IMR-90 (cell line): ENCODE results near the gene FAM24A. TPM values are rescaled to one million over a fixed set of nuclear protein-coding genes. Genes with fewer than 3 reads are reported as not detected.

Experiments
- polyA plus RNA-seq, 3 experiments: library from polyadenylated mRNA; depleted of rRNA; stranded (reverse); fragments of >200 nt; gene quantifications; 2 replicates each; pipeline ENCODE4 v1.2.3, GENCODE V29; 2012; ENCODE audit warnings: low replicate concordance in 1 of 3
- total RNA-seq: library from RNA; depleted of rRNA; stranded (reverse); fragments of >200 nt; gene quantifications from 2 replicates; pipeline ENCODE4 v1.2.3, GENCODE V29; 2012; rRNA removed

FAM24A gene
- total and polyA plus RNA-seq, 2 of the 4 experiments (the other 2 are of a cell fraction): not detected

Other genes starting within 250 kb of the FAM24A start
- gene C10orf120, start 210.8 kb upstream of the FAM24A start, total RNA-seq: not detected in 2 replicates
- gene C10orf120, start 210.8 kb upstream of the FAM24A start, polyA plus RNA-seq (2012; rRNA removed): not detected in 2 replicates
- gene CUZD1, start 64.8 kb upstream of the FAM24A start, total RNA-seq: 0.36 and 0.56 TPM in 2 replicates
- gene CUZD1, start 64.8 kb upstream of the FAM24A start, polyA plus RNA-seq (2012; rRNA removed): 0.56 and 0.67 TPM in 2 replicates
- gene FAM24B, start 31.0 kb upstream of the FAM24A start, total RNA-seq: 1.6 and 2.2 TPM in 2 replicates
- 3.4 and 4.3 TPM in 2 replicates for gene FAM24B, start 31.0 kb upstream of the FAM24A start, polyA plus RNA-seq (2012; rRNA removed)
- 12.2 and 16.4 TPM in 2 replicates for gene C10orf88, start 43.6 kb downstream of the FAM24A start, total RNA-seq
- 4.0 and 5.9 TPM in 2 replicates for gene C10orf88, start 43.6 kb downstream of the FAM24A start, polyA plus RNA-seq (2012; rRNA removed)
- gene PSTK, start 69.8 kb downstream of the FAM24A start, total RNA-seq: 4.1 and 4.7 TPM in 2 replicates
- 4.2 and 5.4 TPM in 2 replicates for gene PSTK, start 69.8 kb downstream of the FAM24A start, polyA plus RNA-seq (2012; rRNA removed)
- gene IKZF5, start 98.2 kb downstream of the FAM24A start, total RNA-seq: 2.9 and 4.2 TPM in 2 replicates
- gene IKZF5, start 98.2 kb downstream of the FAM24A start, polyA plus RNA-seq (2012; rRNA removed): 4.4 and 5.1 TPM in 2 replicates
- gene ACADSB, start 98.4 kb downstream of the FAM24A start, total RNA-seq: 9.2 and 10.6 TPM in 2 replicates
- gene ACADSB, start 98.4 kb downstream of the FAM24A start, polyA plus RNA-seq (2012; rRNA removed): 3.8 and 6.2 TPM in 2 replicates
- not detected in 2 replicates for gene HMX3, start 225.4 kb downstream of the FAM24A start, total RNA-seq
- gene HMX3, start 225.4 kb downstream of the FAM24A start, polyA plus RNA-seq (2012; rRNA removed): not detected in 2 replicates
- not detected in 2 replicates for gene HMX2, start 237.5 kb downstream of the FAM24A start, total RNA-seq
- gene HMX2, start 237.5 kb downstream of the FAM24A start, polyA plus RNA-seq (2012; rRNA removed): not detected in 2 replicates
- gene BUB3, start 243.8 kb downstream of the FAM24A start, total RNA-seq: 346 and 384 TPM in 2 replicates
- 214 and 215 TPM in 2 replicates for gene BUB3, start 243.8 kb downstream of the FAM24A start, polyA plus RNA-seq (2012; rRNA removed)